AG09319 (cell line): Measurements from ENCODE around the gene S100A7A.
"Not testable (repeated sequence)": the region's sequence is repeated elsewhere in the genome, so short reads cannot be mapped to it uniquely, and the experiment has no call there.

Source experiments
- DNase-seq: peaks from one replicate; pipeline ENCODE4 v3.0.0-alpha.2; 2010; ENCODE audit warnings: low read depth; ENCODE audit errors: extremely low read depth
- TF ChIP-seq, protein P1 (sequence below): IDR thresholded peaks from 2 replicates; pipeline ENCODE4 v1.5.1; 2011; ENCODE audit warnings: low read depth, mild to moderate bottlenecking, inconsistent platforms, low read length, moderate library complexity

Gene S100A7A

DNA sequence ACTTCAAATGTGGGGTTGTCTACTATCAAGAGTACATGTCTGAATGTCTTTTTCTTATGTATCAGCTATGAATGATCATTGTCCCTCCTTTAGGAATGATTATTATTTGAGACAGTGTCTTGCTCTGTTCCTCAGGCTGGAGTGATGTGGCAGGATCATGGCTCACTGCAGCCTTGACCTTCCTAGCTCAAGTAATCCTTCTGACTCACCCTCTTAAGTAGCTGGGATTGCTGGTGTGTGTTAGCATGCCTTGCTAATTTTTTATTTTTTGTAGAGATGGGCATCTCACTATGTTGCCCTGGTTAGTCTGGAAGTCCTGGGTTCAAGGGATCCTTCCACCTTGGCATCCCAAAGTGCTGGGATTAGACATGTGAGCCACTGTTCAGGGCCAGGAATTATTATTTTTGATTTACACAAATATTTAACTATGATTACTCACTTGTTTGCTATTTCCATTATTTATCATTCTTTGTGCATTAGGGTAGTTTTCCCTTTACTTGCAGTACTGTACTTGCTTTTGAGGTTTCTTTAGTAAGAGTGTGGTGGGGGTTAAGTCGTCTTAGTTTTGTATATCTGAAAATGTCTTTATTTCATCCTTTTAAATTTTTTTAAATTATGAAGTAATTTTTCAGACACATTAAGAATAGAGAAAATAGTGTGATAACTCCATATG is 31.3 kb downstream of the S100A7A start:
- DNase-seq, result peak; percentile 24
- TF ChIP-seq, protein P1, sequence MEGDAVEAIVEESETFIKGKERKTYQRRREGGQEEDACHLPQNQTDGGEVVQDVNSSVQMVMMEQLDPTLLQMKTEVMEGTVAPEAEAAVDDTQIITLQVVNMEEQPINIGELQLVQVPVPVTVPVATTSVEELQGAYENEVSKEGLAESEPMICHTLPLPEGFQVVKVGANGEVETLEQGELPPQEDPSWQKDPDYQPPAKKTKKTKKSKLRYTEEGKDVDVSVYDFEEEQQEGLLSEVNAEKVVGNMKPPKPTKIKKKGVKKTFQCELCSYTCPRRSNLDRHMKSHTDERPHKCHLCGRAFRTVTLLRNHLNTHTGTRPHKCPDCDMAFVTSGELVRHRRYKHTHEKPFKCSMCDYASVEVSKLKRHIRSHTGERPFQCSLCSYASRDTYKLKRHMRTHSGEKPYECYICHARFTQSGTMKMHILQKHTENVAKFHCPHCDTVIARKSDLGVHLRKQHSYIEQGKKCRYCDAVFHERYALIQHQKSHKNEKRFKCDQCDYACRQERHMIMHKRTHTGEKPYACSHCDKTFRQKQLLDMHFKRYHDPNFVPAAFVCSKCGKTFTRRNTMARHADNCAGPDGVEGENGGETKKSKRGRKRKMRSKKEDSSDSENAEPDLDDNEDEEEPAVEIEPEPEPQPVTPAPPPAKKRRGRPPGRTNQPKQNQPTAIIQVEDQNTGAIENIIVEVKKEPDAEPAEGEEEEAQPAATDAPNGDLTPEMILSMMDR, result no peak

DNA sequence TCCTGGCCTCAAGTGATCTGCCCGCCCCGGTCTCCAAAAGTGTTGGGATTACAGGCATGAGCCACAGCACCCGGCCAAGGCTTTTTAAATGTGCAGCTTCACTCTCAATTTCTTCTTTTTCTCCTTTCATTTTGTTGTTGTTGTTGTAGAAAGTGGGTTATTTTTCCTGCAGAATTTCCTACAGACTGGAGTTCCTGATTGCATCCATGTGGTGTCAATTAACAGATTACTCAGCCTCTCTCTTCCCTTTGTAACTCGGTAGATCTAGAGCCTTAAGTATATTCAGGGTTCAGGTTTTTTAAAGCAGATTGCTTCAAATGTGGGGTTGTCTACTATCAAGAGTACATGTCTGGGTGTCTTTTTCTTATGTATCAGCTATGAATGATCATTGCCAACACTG is 32.5 kb downstream of the S100A7A start:
- DNase-seq, result not testable (repeated sequence)

DNA sequence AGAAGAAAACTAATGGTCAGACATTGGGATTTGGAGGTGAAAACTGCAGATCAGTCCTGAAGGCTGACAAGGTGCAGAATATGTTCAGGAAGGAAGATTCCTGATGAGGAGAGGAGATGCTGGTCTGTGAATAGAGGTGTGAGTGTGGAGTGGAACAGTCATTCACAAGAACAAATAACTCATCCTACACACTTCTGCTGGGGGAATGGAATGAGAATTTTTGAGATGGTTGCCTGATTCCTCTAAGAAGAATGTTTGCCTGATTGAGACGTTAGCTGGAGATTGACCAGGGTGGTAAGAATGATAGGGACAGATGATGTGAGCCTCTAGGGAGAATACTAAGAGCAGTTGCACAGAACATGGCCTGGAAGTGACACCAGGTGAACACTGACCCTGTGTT is 40.1 kb downstream of the S100A7A start:
- TF ChIP-seq, protein P1, result no peak
- no peak for DNase-seq

DNA sequence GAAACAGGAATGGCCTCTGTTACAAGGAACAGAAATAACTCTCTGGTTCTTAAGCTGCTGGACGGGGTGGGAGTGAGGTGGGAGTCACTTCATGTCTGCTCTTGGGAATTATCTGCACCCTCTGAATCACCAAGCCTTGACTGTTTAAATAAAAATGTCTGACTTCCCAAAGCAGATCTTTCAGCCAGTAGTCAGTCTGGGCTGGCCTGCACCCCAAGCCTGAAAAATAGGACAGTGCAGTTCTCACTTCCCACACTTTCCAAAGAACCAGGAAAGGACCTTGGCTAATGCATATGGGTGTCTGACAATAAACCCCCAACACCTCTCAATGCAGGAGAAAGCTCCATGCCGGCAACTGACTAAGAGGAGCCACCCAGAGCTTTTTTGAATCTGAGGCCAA is 43.3 kb downstream of the S100A7A start:
- DNase-seq, result no peak
- TF ChIP-seq, protein P1, result no peak

DNA sequence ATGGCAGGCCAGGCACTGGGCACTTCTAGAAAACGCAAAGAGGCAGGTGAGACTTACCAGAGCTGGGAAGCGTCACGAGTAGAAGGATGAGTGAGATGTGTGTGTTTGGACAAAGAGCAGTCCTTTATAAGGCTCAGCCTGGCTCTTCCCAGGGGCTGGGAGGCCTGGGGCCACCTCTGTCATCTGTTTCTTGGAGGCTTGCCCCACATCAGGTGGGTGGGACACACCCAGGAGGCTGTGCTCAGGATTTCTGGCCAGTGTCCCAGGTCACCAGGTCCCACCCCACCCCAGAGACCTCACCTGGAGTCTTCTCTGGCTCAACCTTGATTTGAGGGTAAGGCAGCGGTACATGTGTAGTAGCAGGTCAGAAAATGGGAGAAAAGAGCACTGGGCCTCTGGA is 44.2 kb downstream of the S100A7A start, which contains the start of gene S100A7:
Gene S100A7 (minus strand): TSS at position 101 of the 400 bp plus-strand sequence. CDS start 1,638 bp downstream, outside the sequence.
- TF ChIP-seq, protein P1, result no peak
- DNase-seq, result no peak

DNA sequence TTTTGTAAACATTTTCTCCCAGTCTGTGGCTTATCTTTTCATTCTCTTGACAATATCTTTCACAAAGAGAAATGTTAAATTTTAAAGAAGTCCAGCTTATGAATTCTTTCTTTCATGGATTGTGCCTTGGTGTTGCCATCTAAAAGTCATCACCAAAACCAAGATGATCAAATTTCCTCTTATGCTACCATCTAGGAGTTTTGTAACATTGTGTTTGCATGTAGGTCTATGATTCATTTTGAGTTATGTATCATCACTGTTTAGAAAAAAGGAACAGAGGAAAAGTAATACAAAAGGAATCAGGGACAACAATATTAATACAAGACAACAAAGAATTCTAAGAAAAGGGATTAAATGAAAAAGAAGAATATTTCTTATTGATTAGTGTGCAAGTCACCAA is 46.4 kb downstream of the S100A7A start:
- not testable (repeated sequence) for DNase-seq

DNA sequence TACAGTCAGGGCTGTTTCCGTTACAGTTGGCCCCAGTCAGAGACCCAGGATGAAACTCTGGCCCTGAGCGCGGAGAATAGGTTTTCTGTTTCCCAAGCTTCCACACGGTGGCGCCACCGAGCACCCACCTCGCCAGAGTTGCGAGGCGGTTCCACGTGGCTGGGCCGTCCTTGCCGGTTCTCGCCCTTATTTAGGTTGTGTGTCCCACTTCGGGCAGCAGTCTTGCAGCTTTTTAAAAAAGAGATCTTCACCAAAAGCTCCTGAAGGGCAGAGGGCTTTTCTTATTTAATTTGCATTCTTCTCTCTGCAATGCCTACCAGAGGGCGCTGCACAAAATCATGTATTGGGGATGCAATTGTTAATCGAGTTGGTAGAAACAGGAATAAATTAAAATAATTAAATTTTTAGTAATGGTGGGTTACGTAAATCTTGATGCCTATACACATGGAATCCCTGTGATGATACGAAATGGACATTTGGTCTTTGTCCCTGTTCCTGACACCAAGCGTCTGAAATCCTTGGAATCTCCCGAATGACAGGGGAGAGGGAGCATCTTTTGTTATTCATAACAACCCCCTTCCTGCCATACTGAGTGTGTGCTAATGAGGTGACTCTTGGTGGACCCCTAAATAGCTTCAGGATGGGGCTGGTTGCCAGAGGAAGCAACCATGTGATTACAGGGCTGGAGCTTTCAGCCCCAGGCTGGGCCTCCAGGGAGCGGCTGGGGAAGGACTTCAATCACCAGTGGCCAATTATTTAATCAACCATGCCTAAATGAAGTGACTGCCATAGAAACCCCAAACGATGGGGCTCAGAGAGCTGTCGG is 49.7 kb downstream of the S100A7A start:
- no peak for DNase-seq
- TF ChIP-seq, protein P1, result peak; percentile 67

DNA sequence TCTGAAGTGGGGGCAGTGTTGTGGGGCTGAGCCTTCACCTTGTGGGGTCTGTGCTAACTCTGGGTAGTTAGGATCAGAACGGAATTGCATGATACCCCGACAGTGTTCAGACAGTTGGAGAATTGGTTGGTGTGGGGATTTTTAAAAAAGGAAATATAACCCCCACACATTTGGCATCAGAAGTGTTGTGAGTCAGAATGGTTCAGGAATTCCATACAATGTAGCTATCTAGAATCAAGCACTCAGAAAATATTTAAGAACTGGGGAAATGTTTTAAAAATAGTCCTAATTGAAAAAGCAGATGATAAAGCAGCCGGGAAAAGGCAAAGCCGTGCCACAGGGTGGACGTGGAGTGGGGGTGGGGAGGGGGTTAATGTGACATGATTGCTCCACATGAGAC is 50.6 kb downstream of the S100A7A start:
- DNase-seq, result no peak
- TF ChIP-seq, protein P1, result no peak
